Measurements from ENCODE around the gene DGKZ. TPM values are rescaled to one million over a fixed set of nuclear protein-coding genes. Genes with fewer than 3 reads are reported as not detected.
A peak's percentile ranks its signal among the peaks of the same experiment; 100 is the strongest.

DGKZ gene
- total RNA-seq, 4 donors from 2014 or later = 38.5 to 53.1 (median 45.7) TPM

- Histone ChIP-seq H3K27ac (peak overlapping the region; percentile 21 to 85 (median 78)), H3K36me3 (no peaks in the 10 kb centered on the region), H3K4me3 (peak overlapping the region; percentile 13 to 51 (median 29)), H3K4me1 (peaks cover 8 to 44% (median 14%) of the 10 kb centered on the region in 3 donors), H3K27me3 (peaks cover 0 to 15% (median under 1%) of the 10 kb centered on the region in 4 donors), H3K9me3 (no peaks in the 10 kb centered on the region)
- WGBS, 2 donors = 9 to 14% methylated on average over 7 to 9 of the region's 16 CpGs
- no peak for TF ChIP-seq POLR2A (IDR thresholded peaks at IDR 0.05)
- TF ChIP-seq CTCF (IDR thresholded peaks at IDR 0.05) = no peak
- intact Hi-C loops (cut with DNase I) = no loop called here
- DNase-seq = no peak
Measured at GRCh38 chr11:46338988-46339666, 8.1 kb upstream of the DGKZ start.

GRCh38 chr11:46339816-46340215, 7.4 kb upstream of the DGKZ start:
- no peaks in the 10 kb centered on the region for H3K9me3 ChIP-seq
- H3K4me3 ChIP-seq = no peak overlapping the region
- peaks cover 8 to 50% (median 18%) of the 10 kb centered on the region in 3 donors for H3K4me1 ChIP-seq
- H3K27me3 ChIP-seq = peaks cover 0 to 10% (median 0%) of the 10 kb centered on the region in 4 donors
- peak overlapping the region; percentile 21 to 85 (median 78) for H3K27ac ChIP-seq
- no peaks in the 10 kb centered on the region for H3K36me3 ChIP-seq
- TF ChIP-seq CTCF (IDR thresholded peaks at IDR 0.05) (no peak), POLR2A (IDR thresholded peaks at IDR 0.05) (no peak)
- intact Hi-C loops (cut with DNase I) = no loop called here
- 79 to 86% methylated on average over 2 of the region's 2 CpGs for WGBS, 2 donors
- no peak for DNase-seq

GRCh38 chr11:46341454-46341853, 5.8 kb upstream of the DGKZ start:
- Histone ChIP-seq H3K27me3 (no peaks in the 10 kb centered on the region), H3K9me3 (no peaks in the 10 kb centered on the region), H3K27ac (peak overlapping the region in 3 of 4 donors; percentile 12 to 55 (median 39)), H3K4me3 (no peak overlapping the region), H3K36me3 (no peaks in the 10 kb centered on the region), H3K4me1 (peaks cover 15 to 67% (median 32%) of the 10 kb centered on the region in 3 donors)
- DNase-seq = no peak
- intact Hi-C loops (cut with DNase I) = no loop called here
- WGBS, 2 donors = 90 to 97% methylated on average over 3 of the region's 3 CpGs
- no peak for TF ChIP-seq POLR2A (IDR thresholded peaks at IDR 0.05)

GRCh38 chr11:46342239-46342638, 5.0 kb upstream of the DGKZ start:
- 24 to 51% methylated on average over 2 to 4 of the region's 5 CpGs for WGBS, 2 donors
- Histone ChIP-seq H3K27ac (peak overlapping the region in 3 of 4 donors; percentile 12 to 55 (median 39)), H3K4me1 (peaks cover 20 to 73% (median 38%) of the 10 kb centered on the region in 3 donors), H3K4me3 (no peak overlapping the region), H3K9me3 (no peaks in the 10 kb centered on the region), H3K36me3 (no peaks in the 10 kb centered on the region), H3K27me3 (no peaks in the 10 kb centered on the region)
- intact Hi-C loops (cut with DNase I) = no loop called here
- no peak for DNase-seq
- TF ChIP-seq CTCF (IDR thresholded peaks at IDR 0.05) (no peak), POLR2A (IDR thresholded peaks at IDR 0.05) (no peak)

GRCh38 chr11:46343520-46343919, 3.7 kb upstream of the DGKZ start:
- intact Hi-C loops (cut with DNase I) = no loop called here
- no peak for DNase-seq
- H3K36me3 ChIP-seq = no peaks in the 10 kb centered on the region
- no peaks in the 10 kb centered on the region for H3K9me3 ChIP-seq
- H3K4me1 ChIP-seq = peaks cover 25 to 72% (median 43%) of the 10 kb centered on the region in 3 donors
- no peak overlapping the region for H3K27ac ChIP-seq
- H3K4me3 ChIP-seq = no peak overlapping the region
- no peaks in the 10 kb centered on the region for H3K27me3 ChIP-seq
- WGBS, 2 donors = 76 to 79% methylated on average over 3 of the region's 3 CpGs
- TF ChIP-seq POLR2A (IDR thresholded peaks at IDR 0.05) (no peak), CTCF (IDR thresholded peaks at IDR 0.05) (no peak)
